Measurements from ENCODE around the gene CNOT11.
"Not testable (repeated sequence)": the region's sequence is repeated elsewhere in the genome, so short reads cannot be mapped to it uniquely, and the experiment has no call there.

Gene CNOT11

DNA sequence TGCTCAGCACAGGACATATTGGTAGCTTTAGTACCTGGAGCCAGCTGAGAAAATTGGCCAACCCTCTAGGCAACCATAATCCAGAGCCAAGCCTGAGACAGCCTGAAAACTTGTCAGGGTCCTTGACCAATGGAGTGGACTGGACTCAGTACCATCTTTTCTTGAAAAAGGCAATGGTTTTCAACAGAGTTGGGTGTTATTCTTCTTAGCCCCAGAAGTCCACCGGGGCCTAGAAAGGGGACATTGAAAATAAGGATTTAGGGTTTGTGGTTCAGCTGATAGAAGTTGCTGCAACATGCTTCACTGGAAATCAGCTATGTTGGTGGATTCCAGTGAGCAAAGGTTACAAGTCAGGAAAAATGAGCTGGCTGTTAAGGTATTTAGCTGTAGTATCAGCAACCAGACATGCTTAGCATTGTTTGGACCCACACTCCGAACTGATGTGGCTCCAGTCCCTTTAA lies 22.1 kb upstream of the CNOT11 start:
- TF ChIP-seq CTCF (IDR thresholded peaks at IDR 0.05; ENCODE audit: low read depth, low read length, missing control alignments) = no peak
- no peak overlapping the region for H3K4me3 ChIP-seq (ENCODE audit: low read depth, low read length)
- DNase-seq (ENCODE audit: low read depth) = no peak

GRCh38 chr2:101231240-101231639 lies 21.4 kb upstream of the CNOT11 start:
- H3K4me3 ChIP-seq (ENCODE audit: low read depth, low read length) = no peak overlapping the region
- no peak for TF ChIP-seq CTCF (IDR thresholded peaks at IDR 0.05; ENCODE audit: low read depth, low read length, missing control alignments)
- DNase-seq (ENCODE audit: low read depth) = no peak

DNA sequence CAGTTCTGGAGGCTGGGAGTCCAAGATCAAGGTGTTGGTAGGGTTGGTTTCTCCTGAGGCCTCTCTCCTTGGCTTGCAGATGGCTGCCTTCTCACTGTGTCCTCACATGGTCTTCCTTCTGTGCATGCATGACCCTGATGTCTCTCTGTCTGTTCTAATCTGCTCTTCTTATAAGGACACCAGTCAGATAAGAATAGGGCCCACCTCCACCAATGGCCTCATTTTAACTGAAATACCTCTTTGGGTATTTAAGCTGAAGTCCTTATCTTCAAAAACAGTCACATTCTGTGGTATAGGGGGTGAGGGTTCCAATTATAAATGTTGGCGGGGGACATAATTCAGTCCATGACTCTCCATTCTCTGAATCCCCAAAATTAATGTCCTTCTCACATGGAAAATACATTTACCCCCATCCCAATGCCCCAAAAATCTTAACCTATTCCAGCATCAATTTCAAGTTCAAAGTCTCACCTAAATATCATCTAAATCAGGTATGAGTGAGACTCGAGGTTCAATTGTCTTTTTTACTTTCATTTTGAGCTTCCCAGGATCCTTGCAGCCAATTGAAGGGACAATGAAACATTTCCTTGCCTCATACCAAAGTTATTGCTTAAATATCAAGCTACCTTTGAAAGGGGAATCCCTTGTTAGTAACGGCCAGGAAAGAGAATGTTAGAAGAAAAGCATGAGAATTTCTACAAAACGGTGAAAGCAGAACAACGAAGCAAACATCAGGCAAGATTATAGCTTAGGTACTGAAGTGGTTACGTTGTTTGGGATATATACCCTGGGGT lies 20.6 kb upstream of the CNOT11 start:
- DNase-seq (ENCODE audit: low read depth) = no peak
- no peak overlapping the region for H3K4me3 ChIP-seq (ENCODE audit: low read depth, low read length)
- TF ChIP-seq CTCF (IDR thresholded peaks at IDR 0.05; ENCODE audit: low read depth, low read length, missing control alignments) = no peak

- DNase-seq (ENCODE audit: low read depth) = no peak
- TF ChIP-seq CTCF (IDR thresholded peaks at IDR 0.05; ENCODE audit: low read depth, low read length, missing control alignments) = no peak
- H3K4me3 ChIP-seq (ENCODE audit: low read depth, low read length) = no peak overlapping the region
Measured at GRCh38 chr2:101232770-101233169, 19.9 kb upstream of the CNOT11 start.

- no peak for TF ChIP-seq CTCF (IDR thresholded peaks at IDR 0.05; ENCODE audit: low read depth, low read length, missing control alignments)
- H3K4me3 ChIP-seq (ENCODE audit: low read depth, low read length) = no peak overlapping the region
- DNase-seq (ENCODE audit: low read depth) = no peak
Measured at GRCh38 chr2:101234169-101234938, 18.3 kb upstream of the CNOT11 start.

DNA sequence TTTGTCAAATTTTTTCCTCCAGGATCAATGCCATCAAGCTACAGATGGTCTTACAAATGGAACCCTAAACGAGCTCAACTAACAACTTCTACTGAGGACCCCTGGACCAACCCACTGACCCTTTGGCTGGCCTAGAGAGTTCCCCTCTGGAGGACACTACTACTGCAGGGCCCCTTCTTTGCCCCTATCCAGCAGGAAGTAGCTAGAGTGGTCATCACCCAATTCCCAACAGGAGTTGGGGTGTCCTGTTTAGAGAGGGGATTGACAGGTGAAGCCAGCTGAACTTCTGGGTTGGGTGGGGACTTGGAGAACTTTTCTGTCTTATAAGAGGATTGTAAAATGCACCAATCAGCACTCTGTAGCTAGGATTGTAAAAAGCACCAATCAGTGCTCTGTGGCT lies 16.7 kb upstream of the CNOT11 start:
- H3K4me3 ChIP-seq (ENCODE audit: low read depth, low read length); DNase-seq (ENCODE audit: low read depth): not testable (repeated sequence)

GRCh38 chr2:101237944-101238343 lies 14.7 kb upstream of the CNOT11 start:
- not testable (repeated sequence) for H3K4me3 ChIP-seq (ENCODE audit: low read depth, low read length); DNase-seq (ENCODE audit: low read depth)

All from GM12864 (cell line).